Activated CD4-positive, alpha-beta T cell treated with anti-CD3 and anti-CD28 coated beads, Interleukin-2, amount 10 ng/mL, durations not matched to agents 7 days and 5 days (primary cell): ENCODE results near the gene MRPL18. TPM values are rescaled to one million over a fixed set of nuclear protein-coding genes. Genes with fewer than 3 reads are reported as not detected.
A peak's percentile ranks its signal among the peaks of the same experiment; 100 is the strongest.
"Not testable (repeated sequence)": the region's sequence is repeated elsewhere in the genome, so short reads cannot be mapped to it uniquely, and the experiment has no call there.

ENCODE experiments used
- CTCF ChIA-PET: fragments of 350-600 bp; sonication (Branson Sonifier 250); formaldehyde crosslinking; loops from one replicate; lab custom pipeline; 2021; ENCODE audit warnings: antibody characterized with exemption; lab: Charles Lee
- POLR2A ChIA-PET: fragments of 350-600 bp; sonication (Branson Sonifier 250); formaldehyde crosslinking; loops from one replicate; lab custom pipeline; 2021; ENCODE audit warnings: antibody characterized with exemption; lab: Charles Lee
- DNase-seq: peaks from one replicate; pipeline ENCODE4 v3.0.0-alpha.2; 2020
- H3K27ac Mint-ChIP-seq: one replicate; pipeline ENCODE4 v1.8.0; 2021; ENCODE audit warnings: mild to moderate bottlenecking, moderate library complexity, mixed read lengths
- H3K27me3 Mint-ChIP-seq: one replicate; pipeline ENCODE4 v1.8.0; 2021; ENCODE audit warnings: mixed read lengths
- H3K36me3 Mint-ChIP-seq: one replicate; pipeline ENCODE4 v1.8.0; 2021; ENCODE audit warnings: low read depth, mixed read lengths
- H3K4me1 Mint-ChIP-seq: one replicate; pipeline ENCODE4 v1.8.0; 2021; ENCODE audit warnings: mixed read lengths
- H3K4me3 Mint-ChIP-seq: one replicate; pipeline ENCODE4 v1.8.0; 2021; ENCODE audit warnings: mild to moderate bottlenecking, moderate library complexity, mixed read lengths
- H3K9me3 Mint-ChIP-seq: one replicate; pipeline ENCODE4 v1.8.0; 2021; ENCODE audit warnings: mixed read lengths
- total RNA-seq, 2 experiments: library from RNA; stranded (reverse); gene quantifications; one replicate each; pipeline ENCODE4 v1.2.3, GENCODE V29; 2021

Gene MRPL18
- total RNA-seq, 2 experiments from 2014 or later = 65.5 to 73.0 TPM

GRCh38 chr6:159824690-159825089 lies 34.4 kb downstream of the MRPL18 start:
- H3K4me1 Mint-ChIP-seq = peaks cover 19% of the 10 kb centered on the region
- H3K9me3 Mint-ChIP-seq, H3K4me3 Mint-ChIP-seq, H3K27me3 Mint-ChIP-seq, POLR2A ChIA-PET, H3K36me3 Mint-ChIP-seq, H3K27ac Mint-ChIP-seq, DNase-seq: not testable (repeated sequence)
- CTCF ChIA-PET = interaction anchor here (0.6 kb wide), 1 partner anchor 12 kb away, joined by 3 read pairs; no protein-coding TSS in a partner anchor

DNA sequence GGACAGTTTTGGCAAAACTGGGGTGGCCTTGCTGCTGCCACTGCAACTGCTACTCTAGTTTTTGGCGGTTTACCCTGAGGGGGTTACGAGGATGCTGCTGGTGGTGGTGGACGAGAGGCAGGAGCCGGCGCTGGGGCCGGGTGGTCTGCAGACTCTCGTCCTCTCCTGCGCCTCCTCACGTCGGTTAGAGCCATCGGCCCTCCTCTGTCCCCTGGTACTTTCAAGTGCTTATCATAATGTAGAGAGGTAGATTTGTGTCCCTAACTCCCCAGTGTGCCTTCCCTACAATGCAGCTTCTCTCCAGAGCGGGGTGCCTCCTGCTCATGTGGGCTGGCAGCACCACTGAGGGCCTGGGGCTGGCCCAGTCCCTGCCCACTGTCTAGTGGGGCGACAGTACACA lies 35.7 kb downstream of the MRPL18 start:
- Mint-ChIP-seq H3K4me3 (no peak overlapping the region), H3K36me3 (no peaks in the 10 kb centered on the region), H3K27ac (no peak overlapping the region), H3K4me1 (peaks cover 8% of the 10 kb centered on the region), H3K27me3 (peaks cover 2% of the 10 kb centered on the region), H3K9me3 (no peaks in the 10 kb centered on the region)
- DNase-seq = no peak
- POLR2A ChIA-PET = no interaction called here
- CTCF ChIA-PET = no interaction called here

DNA sequence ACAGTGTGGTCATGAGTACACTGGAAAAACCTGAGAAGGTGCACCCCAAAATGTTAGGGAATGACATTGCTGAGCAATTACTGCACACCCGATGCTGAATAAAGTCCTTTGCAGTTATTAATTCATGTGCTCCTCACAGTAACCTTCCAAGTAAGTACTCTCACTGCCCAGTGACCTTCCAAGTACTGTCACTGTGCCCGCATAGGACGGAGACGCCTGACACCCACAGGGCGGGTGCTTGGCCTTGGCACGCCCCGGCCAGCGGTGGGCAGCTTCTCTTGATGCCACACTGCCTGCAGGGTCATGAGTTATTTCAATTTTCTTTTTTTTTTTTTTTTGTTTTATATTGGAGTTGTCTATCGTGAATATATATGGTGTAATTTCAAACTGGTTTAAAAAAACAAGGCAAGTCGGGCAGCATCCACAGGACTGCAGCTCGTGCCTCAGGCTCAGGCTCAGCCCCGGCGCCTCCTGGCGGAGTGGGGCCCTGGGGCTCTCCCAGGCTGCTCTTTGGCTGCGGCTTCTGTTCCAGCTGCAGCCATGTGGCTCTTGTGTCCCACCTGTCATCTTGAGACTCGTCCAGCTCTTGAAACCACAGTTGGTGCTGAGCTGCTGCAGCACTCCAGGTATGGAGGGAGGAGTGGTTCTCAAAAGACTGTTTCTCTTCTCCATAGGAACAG lies 36.8 kb downstream of the MRPL18 start:
- Mint-ChIP-seq H3K4me3 (no peak overlapping the region), H3K36me3 (no peaks in the 10 kb centered on the region), H3K27me3 (peaks cover 2% of the 10 kb centered on the region), H3K4me1 (peaks cover 7% of the 10 kb centered on the region), H3K27ac (no peak overlapping the region), H3K9me3 (no peaks in the 10 kb centered on the region)
- ChIA-PET CTCF (no interaction called here), POLR2A (no interaction called here)
- DNase-seq = no peak

- no peaks in the 10 kb centered on the region for H3K36me3 Mint-ChIP-seq
- ChIA-PET POLR2A (no interaction called here), CTCF (interaction anchor here (0.8 kb wide), 1 partner anchor 8 kb away, joined by 3 read pairs; no protein-coding TSS in a partner anchor)
- peaks cover 10% of the 10 kb centered on the region for H3K4me1 Mint-ChIP-seq
- no peaks in the 10 kb centered on the region for H3K9me3 Mint-ChIP-seq
- no peak for DNase-seq
- no peak overlapping the region for H3K27ac Mint-ChIP-seq
- peaks cover 2% of the 10 kb centered on the region for H3K27me3 Mint-ChIP-seq
- no peak overlapping the region for H3K4me3 Mint-ChIP-seq
Observed at GRCh38 chr6:159828074-159828473, 37.8 kb downstream of the MRPL18 start.

- ChIA-PET POLR2A (no interaction called here), CTCF (interaction anchor here (0.8 to 1.1 kb wide), 2 partner anchors 17 to 20 kb away, joined by 3 to 4 read pairs; no protein-coding TSS in a partner anchor)
- peaks cover 2% of the 10 kb centered on the region for H3K27me3 Mint-ChIP-seq
- DNase-seq = no peak
- peaks cover 18% of the 10 kb centered on the region for H3K4me1 Mint-ChIP-seq
- peak overlapping the region; percentile 39 for H3K27ac Mint-ChIP-seq
- H3K9me3 Mint-ChIP-seq = no peaks in the 10 kb centered on the region
- H3K4me3 Mint-ChIP-seq = no peak overlapping the region
- no peaks in the 10 kb centered on the region for H3K36me3 Mint-ChIP-seq
Observed at GRCh38 chr6:159829526-159829925, 39.3 kb downstream of the MRPL18 start.

GRCh38 chr6:159830501-159831372 lies 40.5 kb downstream of the MRPL18 start:
- no peak for DNase-seq
- H3K9me3 Mint-ChIP-seq = no peaks in the 10 kb centered on the region
- no peaks in the 10 kb centered on the region for H3K36me3 Mint-ChIP-seq
- H3K4me1 Mint-ChIP-seq = peaks cover 23% of the 10 kb centered on the region
- H3K27ac Mint-ChIP-seq = no peak overlapping the region
- ChIA-PET CTCF (no interaction called here), POLR2A (no interaction called here)
- peaks cover 2% of the 10 kb centered on the region for H3K27me3 Mint-ChIP-seq
- no peak overlapping the region for H3K4me3 Mint-ChIP-seq

GRCh38 chr6:159831373-159831679 lies 41.1 kb downstream of the MRPL18 start:
- H3K36me3 Mint-ChIP-seq = no peaks in the 10 kb centered on the region
- no peak overlapping the region for H3K4me3 Mint-ChIP-seq
- no peaks in the 10 kb centered on the region for H3K9me3 Mint-ChIP-seq
- peaks cover 2% of the 10 kb centered on the region for H3K27me3 Mint-ChIP-seq
- peaks cover 23% of the 10 kb centered on the region for H3K4me1 Mint-ChIP-seq
- POLR2A ChIA-PET = no interaction called here
- H3K27ac Mint-ChIP-seq = no peak overlapping the region
- CTCF ChIA-PET = no interaction called here
- DNase-seq = no peak

DNA sequence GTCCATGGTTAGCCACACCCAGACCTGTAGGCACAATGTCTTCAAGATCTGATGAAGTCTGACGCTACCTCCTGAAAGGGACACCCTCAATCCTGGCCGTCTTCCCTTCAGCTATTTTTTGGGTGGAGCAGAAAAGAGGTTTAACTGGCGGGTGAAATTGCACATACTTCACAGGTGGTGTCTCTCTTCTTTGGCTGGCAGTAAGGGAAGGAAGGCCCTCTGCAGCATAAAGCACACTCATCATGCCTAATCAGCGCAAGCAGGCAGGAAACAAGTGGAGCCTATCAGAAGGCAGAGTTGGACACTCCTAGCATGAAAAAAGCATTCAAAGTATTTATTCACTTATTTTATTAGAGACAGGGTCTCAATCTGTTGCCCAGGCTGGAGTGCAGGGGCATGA lies 42.7 kb downstream of the MRPL18 start:
- peaks cover 23% of the 10 kb centered on the region for H3K4me1 Mint-ChIP-seq
- DNase-seq = no peak
- POLR2A ChIA-PET = no interaction called here
- peaks cover under 1% of the 10 kb centered on the region for H3K27me3 Mint-ChIP-seq
- H3K27ac Mint-ChIP-seq = no peak overlapping the region
- CTCF ChIA-PET = no interaction called here
- H3K36me3 Mint-ChIP-seq = no peaks in the 10 kb centered on the region
- H3K4me3 Mint-ChIP-seq = no peak overlapping the region
- H3K9me3 Mint-ChIP-seq = no peaks in the 10 kb centered on the region

DNA sequence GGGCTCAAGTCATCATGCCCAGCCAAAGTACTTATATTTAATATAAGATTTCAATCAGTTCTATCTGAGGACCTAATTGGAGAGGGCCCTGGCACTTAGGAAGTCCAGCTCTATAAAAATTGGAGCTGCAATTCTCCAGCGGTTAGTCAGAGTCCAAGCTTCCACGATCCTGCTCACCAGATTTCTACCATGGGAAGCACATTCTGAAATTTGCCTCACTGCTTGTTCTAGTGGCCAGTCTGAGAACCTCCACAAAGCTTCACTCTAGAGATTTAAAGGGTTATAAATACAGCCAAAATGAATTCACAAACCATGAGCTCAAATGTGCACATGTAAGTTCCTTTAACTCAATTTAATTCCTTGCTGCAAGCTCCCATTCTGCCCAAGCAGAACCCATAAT lies 43.3 kb downstream of the MRPL18 start:
- DNase-seq = no peak
- no peaks in the 10 kb centered on the region for H3K36me3 Mint-ChIP-seq
- peaks cover 23% of the 10 kb centered on the region for H3K4me1 Mint-ChIP-seq
- H3K9me3 Mint-ChIP-seq = no peaks in the 10 kb centered on the region
- ChIA-PET CTCF (interaction anchor here (0.9 kb wide), 1 partner anchor 141 kb away, joined by 3 read pairs; the partner anchor contains the start of gene SOD2), POLR2A (no interaction called here)
- H3K27ac Mint-ChIP-seq = no peak overlapping the region
- no peaks in the 10 kb centered on the region for H3K27me3 Mint-ChIP-seq
- no peak overlapping the region for H3K4me3 Mint-ChIP-seq

DNA sequence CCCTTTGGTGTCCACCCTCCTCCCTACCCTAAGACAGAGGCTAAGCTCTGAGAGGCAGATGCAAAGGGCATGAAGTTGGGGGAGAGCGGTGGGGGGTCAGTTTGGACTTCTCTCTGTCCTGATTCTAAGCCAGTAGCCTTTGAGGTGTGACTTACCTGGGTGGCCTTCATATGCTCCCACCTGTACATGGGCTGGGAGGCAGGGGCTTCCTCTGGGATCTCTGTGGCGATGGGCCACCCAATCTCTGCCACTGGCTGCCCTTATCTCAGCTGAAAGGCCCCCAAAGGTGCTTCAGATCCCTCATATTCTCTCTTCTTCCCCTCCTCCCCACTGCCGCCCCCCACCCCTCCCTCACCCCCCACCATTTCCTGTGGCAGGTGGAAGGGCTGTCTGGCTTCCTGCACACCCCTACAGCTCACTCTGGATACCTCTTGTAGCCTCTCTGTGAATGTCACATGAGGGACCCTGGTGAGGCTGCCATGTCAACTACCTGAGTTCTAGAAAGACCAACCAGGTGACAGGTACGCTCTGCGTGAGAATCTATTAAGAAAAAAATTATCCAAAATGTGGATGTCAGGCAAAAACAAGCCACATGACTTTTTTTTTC lies 43.8 kb downstream of the MRPL18 start:
- H3K27me3 Mint-ChIP-seq = no peaks in the 10 kb centered on the region
- H3K9me3 Mint-ChIP-seq = no peaks in the 10 kb centered on the region
- POLR2A ChIA-PET = no interaction called here
- CTCF ChIA-PET = interaction anchor here (0.9 kb wide), 1 partner anchor 141 kb away, joined by 3 read pairs; the partner anchor contains the start of gene SOD2
- no peak overlapping the region for H3K27ac Mint-ChIP-seq
- no peak for DNase-seq
- H3K36me3 Mint-ChIP-seq = no peaks in the 10 kb centered on the region
- H3K4me1 Mint-ChIP-seq = peaks cover 23% of the 10 kb centered on the region
- H3K4me3 Mint-ChIP-seq = no peak overlapping the region

DNA sequence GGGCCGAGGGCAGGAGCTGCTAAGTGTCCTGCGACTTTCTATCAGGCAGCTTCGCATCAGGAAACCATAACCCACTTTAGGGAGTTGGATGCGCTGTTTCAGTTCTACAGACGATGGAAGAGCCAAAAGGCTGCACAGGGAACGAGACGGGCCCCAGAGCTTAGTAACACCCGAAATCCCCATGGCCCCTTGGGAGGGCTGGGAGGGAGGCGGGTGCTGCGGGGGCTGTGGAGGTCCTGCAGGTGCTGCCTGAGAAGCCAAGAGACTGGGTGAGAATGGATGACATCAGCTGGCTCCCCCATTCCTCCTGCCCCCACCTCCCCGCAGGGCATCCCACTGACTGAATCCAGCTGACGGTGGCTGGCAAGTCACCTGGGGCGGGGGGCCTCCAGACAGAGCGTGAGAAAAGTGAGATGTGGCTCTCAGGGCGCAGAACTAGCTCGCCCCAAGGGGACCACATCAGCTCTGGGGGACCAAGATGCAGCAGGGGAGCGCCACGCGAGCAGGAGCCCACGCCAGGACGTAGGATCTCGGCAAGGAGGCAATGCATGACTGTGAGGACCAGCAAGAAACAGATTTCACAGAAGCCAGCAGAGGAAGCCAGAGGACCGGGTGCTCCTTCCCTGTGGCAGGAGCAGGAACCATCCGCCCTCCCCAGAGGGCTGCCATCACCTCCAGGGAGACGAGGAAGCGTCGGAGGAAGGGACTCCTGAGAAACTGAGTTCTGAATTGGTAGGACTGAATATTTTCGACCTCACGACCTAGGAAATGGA lies 46.6 kb downstream of the MRPL18 start:
- H3K27ac Mint-ChIP-seq = no peak overlapping the region
- H3K36me3 Mint-ChIP-seq = no peaks in the 10 kb centered on the region
- H3K27me3 Mint-ChIP-seq = peaks cover 1% of the 10 kb centered on the region
- no peaks in the 10 kb centered on the region for H3K9me3 Mint-ChIP-seq
- POLR2A ChIA-PET = no interaction called here
- DNase-seq = no peak
- H3K4me1 Mint-ChIP-seq = peaks cover 16% of the 10 kb centered on the region
- CTCF ChIA-PET = interaction anchor here (1.2 kb wide), 1 partner anchor 12 kb away, joined by 3 read pairs; no protein-coding TSS in a partner anchor
- no peak overlapping the region for H3K4me3 Mint-ChIP-seq

DNA sequence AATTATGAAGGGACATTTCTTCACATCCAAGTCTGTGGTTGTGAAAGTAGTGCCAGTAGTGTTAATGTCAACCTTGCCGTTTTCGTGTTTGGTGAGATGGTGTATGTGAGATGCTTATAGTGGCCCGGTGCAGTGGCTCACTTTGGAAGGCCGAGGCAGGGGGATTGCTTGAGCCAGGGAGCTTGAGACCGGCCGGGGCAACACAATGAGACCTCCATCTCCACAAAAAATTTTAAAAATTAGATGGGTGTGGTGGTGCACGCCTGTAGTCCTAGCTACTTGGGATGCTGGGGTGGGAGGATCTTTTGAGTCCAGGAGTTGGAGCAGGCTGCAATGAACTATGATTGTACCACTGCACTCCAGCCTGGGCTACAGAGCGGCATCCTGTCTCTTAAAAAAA lies 47.2 kb downstream of the MRPL18 start:
- H3K27me3 Mint-ChIP-seq = peaks cover 1% of the 10 kb centered on the region
- ChIA-PET POLR2A (no interaction called here), CTCF (no interaction called here)
- H3K9me3 Mint-ChIP-seq = no peaks in the 10 kb centered on the region
- no peak for DNase-seq
- no peak overlapping the region for H3K27ac Mint-ChIP-seq
- H3K4me1 Mint-ChIP-seq = peaks cover 16% of the 10 kb centered on the region
- H3K36me3 Mint-ChIP-seq = no peaks in the 10 kb centered on the region
- H3K4me3 Mint-ChIP-seq = no peak overlapping the region
